HG02588 (cell line): ENCODE results near the gene TMC7.
A peak's percentile ranks its signal among the peaks of the same experiment; 100 is the strongest.

ENCODE experiments used
- ATAC-seq: cut with Tn5 transposase; IDR thresholded peaks from one replicate; pipeline ENCODE4 v1.9.1; 2021; ENCODE audit warnings: mild to moderate bottlenecking, moderate library complexity; ENCODE audit not compliant: unreplicated experiment

The TMC7 gene

GRCh38 chr16:19021747-19022146 lies 38.0 kb downstream of the TMC7 start:
- no peak for ATAC-seq

- no peak for ATAC-seq
These were observed 43.7 kb downstream of the TMC7 start for GRCh38 chr16:19027416-19027815.

GRCh38 chr16:19029980-19030379 lies 46.2 kb downstream of the TMC7 start:
- no peak for ATAC-seq

- ATAC-seq, result no peak
These were observed 48.0 kb downstream of the TMC7 start for GRCh38 chr16:19031738-19032137.

GRCh38 chr16:19033761-19034160 lies 50.0 kb downstream of the TMC7 start:
- no peak for ATAC-seq

GRCh38 chr16:19040400-19040799 lies 56.7 kb downstream of the TMC7 start:
- ATAC-seq, result no peak

- ATAC-seq, result no peak
These were observed 61.0 kb downstream of the TMC7 start for GRCh38 chr16:19044769-19045168.

GRCh38 chr16:19046062-19046461 lies 62.3 kb downstream of the TMC7 start:
- no peak for ATAC-seq

- no peak for ATAC-seq
These were observed 79.0 kb downstream of the TMC7 start for GRCh38 chr16:19062706-19063105.

- no peak for ATAC-seq
These were observed 83.2 kb downstream of the TMC7 start for GRCh38 chr16:19066988-19067348.

GRCh38 chr16:19067349-19068236 lies 83.9 kb downstream of the TMC7 start, which contains the start of gene COQ7:
Gene COQ7, plus strand, starts transcription at chr16:19067614. Its CDS starts 51 bp downstream, at chr16:19067665.
- ATAC-seq, result peak; percentile 85

- ATAC-seq, result no peak
These were observed 84.6 kb downstream of the TMC7 start for GRCh38 chr16:19068237-19068815.

- no peak for ATAC-seq
These were observed 88.4 kb downstream of the TMC7 start for GRCh38 chr16:19071811-19072777.

- no peak for ATAC-seq
These were observed 89.6 kb downstream of the TMC7 start for GRCh38 chr16:19073344-19073743.

- ATAC-seq, result no peak
These were observed 90.1 kb downstream of the TMC7 start for GRCh38 chr16:19073863-19074262.

GRCh38 chr16:19075511-19075910 lies 91.8 kb downstream of the TMC7 start:
- no peak for ATAC-seq

- no peak for ATAC-seq
These were observed 94.1 kb downstream of the TMC7 start for GRCh38 chr16:19077879-19078278.

- ATAC-seq, result no peak
These were observed 99.9 kb downstream of the TMC7 start for GRCh38 chr16:19083670-19084069.

GRCh38 chr16:19084139-19084538 lies 100.4 kb downstream of the TMC7 start:
- no peak for ATAC-seq

GRCh38 chr16:19084879-19085278 lies 101.1 kb downstream of the TMC7 start:
- no peak for ATAC-seq

GRCh38 chr16:19085679-19086200 lies 102.0 kb downstream of the TMC7 start:
- no peak for ATAC-seq
